SK-N-MC (cell line): ENCODE measurements around the gene CCL1.

Experiments
- EZH2 ChIP-seq: fragments of 200-600 bp; sonication (generic); IDR thresholded peaks from one replicate; pipeline ENCODE4 v1.6.1; 2017; ENCODE audit warnings: antibody characterized with exemption
- FOXP2 ChIP-seq: optimal IDR thresholded peaks from 2 replicates; pipeline ENCODE3; 2011; ENCODE audit warnings: mild to moderate bottlenecking, moderate library complexity; ENCODE audit not compliant: insufficient read depth; ENCODE audit errors: extremely low read length, control extremely low read depth
- POLR2AphosphoS5 ChIP-seq: IDR thresholded peaks from 2 replicates; pipeline ENCODE4 v1.6.1; 2012; ENCODE audit warnings: mild to moderate bottlenecking, low read depth, low read length, borderline replicate concordance

GRCh38 chr17:34341916-34342315, 21.1 kb downstream of the CCL1 start:
- no peak for TF ChIP-seq EZH2
- no peak for TF ChIP-seq POLR2AphosphoS5
- TF ChIP-seq FOXP2 = no peak
